GM23338 (cell line): ENCODE data around the gene MGAT3. TPM values are rescaled to one million over a fixed set of nuclear protein-coding genes. Genes with fewer than 3 reads are reported as not detected.

Experiments
- ATAC-seq: fragments of 200-7000 bp; cut with Tn5 transposase; 3 replicates; pipeline ENCODE4 v1.9.1; 2020
- DNase-seq: peaks from one replicate; pipeline ENCODE4 v3.0.0-alpha.2; 2015; ENCODE audit warnings: low spot score
- H2AFZ ChIP-seq: fragments of 200-600 bp; sonication (generic); 2 replicates; pipeline ENCODE4 v1.8.0; 2016; ENCODE audit warnings: antibody characterized with exemption, mild to moderate bottlenecking, moderate library complexity
- H3F3A ChIP-seq: fragments of 200-600 bp; sonication (generic); replicated peaks from 2 replicates; pipeline ENCODE4 v1.8.0; 2017; ENCODE audit warnings: antibody characterized with exemption, mixed run types, low read depth
- H3K27ac ChIP-seq: fragments of 200-600 bp; sonication (generic); 2 replicates; pipeline ENCODE4 v1.6.1; 2016; ENCODE audit warnings: low read depth
- H3K27me3 ChIP-seq: fragments of 200-600 bp; sonication (generic); 2 replicates; pipeline ENCODE4 v1.8.0; 2016; ENCODE audit warnings: mild to moderate bottlenecking, mixed run types, moderate library complexity; ENCODE audit not compliant: insufficient read depth
- H3K36me3 ChIP-seq: fragments of 200-600 bp; sonication (generic); 2 replicates; pipeline ENCODE4 v1.8.0; 2016; ENCODE audit warnings: mild to moderate bottlenecking; ENCODE audit not compliant: insufficient read depth
- H3K4me1 ChIP-seq: fragments of 200-600 bp; sonication (generic); 2 replicates; pipeline ENCODE4 v1.8.0; 2016; ENCODE audit warnings: mild to moderate bottlenecking, moderate library complexity; ENCODE audit not compliant: insufficient read depth
- H3K4me2 ChIP-seq: fragments of 200-600 bp; sonication (generic); 2 replicates; pipeline ENCODE4 v1.7.1; 2017; ENCODE audit warnings: mixed run types
- H3K4me3 ChIP-seq: fragments of 200-600 bp; sonication (generic); 2 replicates; pipeline ENCODE4 v1.6.1; 2016; ENCODE audit warnings: mixed run types
- H3K79me2 ChIP-seq: fragments of 200-600 bp; sonication (generic); replicated peaks from 2 replicates; pipeline ENCODE4 v1.8.0; 2017; ENCODE audit warnings: mild to moderate bottlenecking; ENCODE audit not compliant: insufficient read depth
- H3K9me2 ChIP-seq: fragments of 200-600 bp; sonication (generic); 2 replicates; pipeline ENCODE4 v1.8.0; 2017; ENCODE audit not compliant: insufficient read depth
- H4K20me1 ChIP-seq: fragments of 200-600 bp; sonication (generic); replicated peaks from 2 replicates; pipeline ENCODE4 v1.8.0; 2017; ENCODE audit warnings: mild to moderate bottlenecking; ENCODE audit not compliant: insufficient read depth
- H3K27ac Mint-ChIP-seq: 2 replicates; pipeline ENCODE4 v1.8.0; 2020; ENCODE audit warnings: inconsistent platforms, mild to moderate bottlenecking, moderate library complexity, mixed read lengths
- H3K27me3 Mint-ChIP-seq: 3 replicates; pipeline ENCODE4 v1.8.0; 2022; ENCODE audit warnings: low read depth, mild to moderate bottlenecking, moderate library complexity, mixed read lengths, inconsistent platforms; ENCODE audit not compliant: insufficient read depth, poor library complexity
- H3K36me3 Mint-ChIP-seq: 3 replicates; pipeline ENCODE4 v1.8.0; 2021; ENCODE audit warnings: low read depth, mild to moderate bottlenecking, inconsistent platforms, moderate library complexity, mixed read lengths
- H3K4me1 Mint-ChIP-seq: 3 replicates; pipeline ENCODE4 v1.8.0; 2020; ENCODE audit warnings: mild to moderate bottlenecking, inconsistent platforms, mixed read lengths
- H3K4me3 Mint-ChIP-seq: 3 replicates; pipeline ENCODE4 v1.8.0; 2021; ENCODE audit warnings: moderate library complexity, mild to moderate bottlenecking, inconsistent platforms, mixed read lengths
- H3K9me3 Mint-ChIP-seq: 3 replicates; pipeline ENCODE4 v1.8.0; 2020; ENCODE audit warnings: moderate library complexity, mild to moderate bottlenecking, inconsistent platforms, mixed read lengths
- CREB1 ChIP-seq: fragments of 250-450 bp; sonication (Bioruptor Pico); IDR thresholded peaks from 2 replicates; pipeline ENCODE4 v1.5.0; 2020; ENCODE audit warnings: low read depth, mild to moderate bottlenecking, moderate library complexity
- CTCF ChIP-seq, 2 experiments: fragments of 200-600 bp in 1 of 2; sonication (generic) in 1 of 2; conservative IDR thresholded peaks; 2 replicates each; pipeline versions ENCODE4 v1.5.1 to v1.6.1; 2016 to 2017; ENCODE audit warnings: antibody characterized with exemption in 2 of 2, low read depth in 2 of 2, mild to moderate bottlenecking in 2 of 2, moderate library complexity in 1 of 2
- ETS1 ChIP-seq: IDR thresholded peaks from 2 replicates; pipeline ENCODE4 v1.6.1; 2016; ENCODE audit warnings: antibody characterized with exemption
- EZH2 ChIP-seq: fragments of 200-600 bp; sonication (generic); IDR thresholded peaks from one replicate; pipeline ENCODE4 v1.8.0; 2017; ENCODE audit warnings: antibody characterized with exemption, mild to moderate bottlenecking, low read depth; ENCODE audit not compliant: unreplicated experiment
- EZH2phosphoT487 ChIP-seq: fragments of 200-600 bp; sonication (generic); IDR thresholded peaks from one replicate; pipeline ENCODE4 v1.8.1; 2018; ENCODE audit warnings: antibody characterized with exemption; ENCODE audit not compliant: unreplicated experiment
- NANOG ChIP-seq: IDR thresholded peaks from 2 replicates; pipeline ENCODE4 v1.6.1; 2016; ENCODE audit warnings: antibody characterized with exemption, borderline replicate concordance
- POLR2AphosphoS5 ChIP-seq: IDR thresholded peaks from 2 replicates; pipeline ENCODE4 v1.6.1; 2016; ENCODE audit warnings: antibody characterized with exemption, low read depth
- STAT1 ChIP-seq: IDR thresholded peaks from one replicate; pipeline ENCODE4 v1.6.1; 2016; ENCODE audit warnings: antibody characterized with exemption; ENCODE audit not compliant: unreplicated experiment
- ZNF114 ChIP-seq: fragments of 250-450 bp; sonication (Bioruptor Pico); IDR thresholded peaks from 2 replicates; pipeline ENCODE4 v1.5.0; 2020; ENCODE audit warnings: mild to moderate bottlenecking, moderate library complexity
- ZNF331 ChIP-seq: fragments of 250-450 bp; sonication (Bioruptor Pico); IDR thresholded peaks from 2 replicates; pipeline ENCODE4 v1.5.0; 2020; ENCODE audit warnings: low read depth, mild to moderate bottlenecking, moderate library complexity
- polyA plus RNA-seq: library from polyadenylated mRNA; unstranded; fragments of >200 nt; fragmentation: Nextera tagmentation; extraction: Ambion mirVana; gene quantifications from 2 replicates; pipeline ENCODE4 v1.2.1, GENCODE V29; 2016
- total RNA-seq: library from RNA; depleted of rRNA; stranded (reverse); fragments of >200 nt; shearing (Covaris generic); gene quantifications from 2 replicates; pipeline ENCODE4 v1.2.3, GENCODE V29; 2014

The MGAT3 gene
- total and polyA plus RNA-seq, 2 experiments from 2014 or later = 1.7 to 10.2 TPM

GRCh38 chr22:39496131-39496838 is 39.5 kb downstream of the MGAT3 start:
- H3K4me2 ChIP-seq = no peak overlapping the region
- H3K27ac ChIP-seq = no peak overlapping the region
- no peaks in the 10 kb centered on the region for H3K79me2 ChIP-seq
- H3K4me1 Mint-ChIP-seq = no peaks in the 10 kb centered on the region; the same call in 1 of the 3 replicates
- H3K27ac Mint-ChIP-seq = no peak overlapping the region
- H3K36me3 Mint-ChIP-seq = no peaks in the 10 kb centered on the region
- ATAC-seq (peak; percentile 90), DNase-seq (peak; percentile 91)
- peaks cover 4% of the 10 kb centered on the region; the same call in 1 of the 2 replicates for H3F3A ChIP-seq
- H3K4me3 Mint-ChIP-seq = no peak overlapping the region; the same call in 2 of the 3 replicates
- H2AFZ ChIP-seq = no peak overlapping the region
- 0 out of 2 replicates have a peak, but pooled peaks cover 3% of the 10 kb centered on the region for H4K20me1 ChIP-seq
- H3K9me3 Mint-ChIP-seq = no peaks in the 10 kb centered on the region; the same call in none of the 3 replicates
- peaks cover 42% of the 10 kb centered on the region for H3K27me3 Mint-ChIP-seq
- H3K4me1 ChIP-seq = 0 out of 2 replicates have a peak, but pooled peaks cover under 1% of the 10 kb centered on the region
- peaks cover 8% of the 10 kb centered on the region; the same call in 1 of the 2 replicates for H3K27me3 ChIP-seq
- H3K9me2 ChIP-seq = no peaks in the 10 kb centered on the region
- no peaks in the 10 kb centered on the region for H3K36me3 ChIP-seq
- TF ChIP-seq POLR2AphosphoS5 = no peak
- TF ChIP-seq CTCF (conservative IDR thresholded peaks at IDR 0.05; ENCODE audit: low read depth in 2 of 2) = peak; percentile 76 to 79
- no peak overlapping the region for H3K4me3 ChIP-seq

GRCh38 chr22:39497429-39497828 is 40.6 kb downstream of the MGAT3 start:
- peaks cover 5% of the 10 kb centered on the region; the same call in 1 of the 2 replicates for H3K4me1 ChIP-seq
- peaks cover 5% of the 10 kb centered on the region; the same call in 1 of the 2 replicates for H3F3A ChIP-seq
- H3K4me2 ChIP-seq = no peak overlapping the region
- ATAC-seq = no peak
- DNase-seq = no peak
- TF ChIP-seq ETS1 = no peak
- TF ChIP-seq CREB1 (CRISPR knock-in tag) = no peak
- TF ChIP-seq ZNF331 (CRISPR knock-in tag) = no peak
- TF ChIP-seq POLR2AphosphoS5 = no peak
- no peak for TF ChIP-seq EZH2
- no peak for TF ChIP-seq STAT1
- TF ChIP-seq ZNF114 (CRISPR knock-in tag) = no peak
- no peak for TF ChIP-seq CTCF (conservative IDR thresholded peaks at IDR 0.05; ENCODE audit: low read depth in 2 of 2)
- TF ChIP-seq NANOG = no peak
- no peak for TF ChIP-seq EZH2phosphoT487
- H3K4me3 ChIP-seq = no peak overlapping the region
- no peaks in the 10 kb centered on the region for H3K36me3 ChIP-seq
- peaks cover 48% of the 10 kb centered on the region for H3K27me3 Mint-ChIP-seq
- peaks cover 12% of the 10 kb centered on the region for H3K27me3 ChIP-seq
- no peaks in the 10 kb centered on the region for H3K9me2 ChIP-seq
- no peak overlapping the region for H3K27ac ChIP-seq
- H4K20me1 ChIP-seq = 0 out of 2 replicates have a peak, but pooled peaks cover 3% of the 10 kb centered on the region
- H3K4me3 Mint-ChIP-seq = no peak overlapping the region
- H3K27ac Mint-ChIP-seq = no peak overlapping the region
- H3K36me3 Mint-ChIP-seq = no peaks in the 10 kb centered on the region
- no peak overlapping the region for H2AFZ ChIP-seq
- H3K4me1 Mint-ChIP-seq = peaks cover 4% of the 10 kb centered on the region
- H3K9me3 Mint-ChIP-seq = no peaks in the 10 kb centered on the region; the same call in none of the 3 replicates
- no peaks in the 10 kb centered on the region for H3K79me2 ChIP-seq
